HG03571 (cell line): ENCODE results near the gene LRP8.

Source experiments
- ATAC-seq: cut with Tn5 transposase; IDR thresholded peaks from one replicate; pipeline ENCODE4 v1.9.1; 2021; ENCODE audit not compliant: unreplicated experiment

The LRP8 gene

DNA sequence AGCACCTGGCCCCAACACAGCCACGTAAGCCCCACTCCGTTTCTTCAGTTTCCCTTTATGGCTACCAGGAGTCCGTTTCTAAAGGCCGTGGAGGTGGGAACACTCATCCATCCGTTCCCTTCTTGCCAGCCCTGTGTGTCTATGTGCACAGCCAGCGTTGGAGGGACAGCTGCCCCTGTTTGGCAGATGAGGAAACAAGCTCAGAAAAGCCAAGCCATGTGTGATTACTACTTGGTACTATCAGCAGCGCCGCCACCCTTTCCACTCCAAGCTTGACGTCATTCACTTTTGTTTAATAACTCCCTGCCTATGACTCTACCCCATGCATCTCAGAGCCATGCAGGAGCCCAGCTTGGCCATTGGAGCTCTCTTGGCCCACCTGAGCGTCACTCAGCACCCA is 3.5 kb downstream of the LRP8 start:
- no peak for ATAC-seq

DNA sequence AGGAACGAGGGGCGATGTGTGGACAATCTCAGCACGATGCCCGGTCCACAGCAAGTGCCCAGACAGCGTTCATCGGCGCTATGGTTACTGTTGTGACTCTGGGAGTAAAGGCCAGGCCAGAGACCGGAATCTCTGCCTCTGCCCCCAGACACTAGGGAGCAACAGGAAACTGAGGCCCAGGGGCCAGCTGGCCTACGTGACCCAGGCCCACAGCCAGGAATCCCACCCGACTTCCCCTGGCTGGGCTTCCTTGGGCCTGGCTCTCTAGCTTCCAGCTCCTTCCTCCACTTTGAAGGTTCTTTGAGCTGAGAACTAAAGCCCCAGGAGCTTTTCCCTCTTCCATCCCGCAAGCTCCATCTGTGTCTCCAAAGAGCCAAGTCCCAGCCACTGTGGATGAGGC is 4.6 kb downstream of the LRP8 start:
- ATAC-seq: no peak

DNA sequence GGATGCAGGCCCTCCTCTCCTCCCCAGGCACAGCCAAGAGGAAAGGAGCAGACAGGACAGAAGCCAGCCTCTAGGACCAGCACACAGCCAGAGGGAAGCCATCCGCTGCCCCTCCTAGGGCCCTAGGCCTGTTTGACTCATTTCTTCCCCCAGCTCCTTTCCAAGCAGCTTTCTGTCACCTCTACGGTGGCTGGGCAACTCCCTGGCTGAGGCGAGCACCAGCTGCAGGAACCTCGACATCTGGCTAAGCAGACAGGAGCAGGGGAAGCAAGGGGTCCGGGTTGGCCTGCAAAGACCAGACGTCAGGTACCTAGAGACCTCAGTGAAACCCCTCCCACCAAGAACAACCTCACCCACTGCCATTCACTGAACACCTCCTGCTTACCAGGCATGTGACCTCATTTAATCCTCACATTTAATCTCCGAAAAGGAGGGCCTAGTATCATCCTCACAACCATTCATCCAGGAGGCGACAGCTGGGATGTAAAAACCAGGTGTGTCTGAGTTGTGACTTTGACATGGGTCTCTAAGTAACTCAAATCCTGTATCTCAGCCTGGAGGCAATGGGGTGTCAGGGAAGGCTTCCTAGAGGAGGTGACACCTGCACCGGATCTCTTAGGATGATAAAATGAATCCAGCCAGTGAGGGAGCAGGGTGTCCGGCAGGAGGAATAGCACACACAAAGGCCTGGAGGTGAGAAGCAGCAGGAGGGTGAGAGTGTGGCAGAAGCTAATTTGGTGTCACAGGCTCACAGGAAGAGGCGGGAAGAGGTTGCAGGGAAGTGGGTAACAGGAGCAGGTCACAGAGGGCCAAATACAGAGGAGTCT is 5.9 kb downstream of the LRP8 start:
- no peak for ATAC-seq

DNA sequence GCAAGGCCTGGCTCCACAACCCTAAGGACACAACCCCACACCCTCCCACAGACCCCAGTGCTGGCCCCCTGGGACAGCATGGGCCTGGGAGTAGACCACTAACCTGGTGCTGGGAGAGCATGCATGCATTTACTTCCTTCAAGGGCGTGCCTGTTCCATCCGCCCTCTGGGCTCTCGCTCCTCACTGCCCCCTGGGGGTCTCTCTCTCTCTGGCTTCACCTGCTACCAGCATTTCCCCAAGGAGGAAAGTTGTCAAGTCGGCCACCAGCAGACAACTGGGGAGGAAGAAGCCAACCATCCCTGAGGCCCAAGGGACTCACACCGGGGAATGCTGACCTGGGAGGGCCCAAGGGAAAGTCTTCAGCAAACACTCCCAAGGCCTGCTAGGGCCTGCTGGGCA is 6.5 kb downstream of the LRP8 start:
- no peak for ATAC-seq

DNA sequence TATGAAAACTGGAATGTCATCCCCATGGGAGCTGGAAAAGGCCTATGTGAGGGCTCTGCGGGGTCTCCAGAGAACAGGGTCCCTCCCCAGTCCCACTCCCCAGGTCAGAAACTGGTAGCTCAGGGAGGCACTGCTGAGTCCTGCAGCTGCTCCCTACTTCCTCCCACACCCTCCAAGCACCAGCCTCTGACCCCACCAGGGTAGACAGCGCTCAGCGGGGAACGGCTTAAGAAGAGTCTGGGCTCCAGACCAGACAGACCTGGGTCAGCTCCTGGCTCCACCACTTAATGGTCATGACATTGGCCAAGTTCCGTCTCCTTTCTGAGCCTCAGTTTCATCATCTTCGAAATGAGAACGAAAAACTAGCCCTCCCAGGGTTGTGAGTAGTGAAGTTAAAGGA is 7.2 kb downstream of the LRP8 start:
- ATAC-seq: no peak

DNA sequence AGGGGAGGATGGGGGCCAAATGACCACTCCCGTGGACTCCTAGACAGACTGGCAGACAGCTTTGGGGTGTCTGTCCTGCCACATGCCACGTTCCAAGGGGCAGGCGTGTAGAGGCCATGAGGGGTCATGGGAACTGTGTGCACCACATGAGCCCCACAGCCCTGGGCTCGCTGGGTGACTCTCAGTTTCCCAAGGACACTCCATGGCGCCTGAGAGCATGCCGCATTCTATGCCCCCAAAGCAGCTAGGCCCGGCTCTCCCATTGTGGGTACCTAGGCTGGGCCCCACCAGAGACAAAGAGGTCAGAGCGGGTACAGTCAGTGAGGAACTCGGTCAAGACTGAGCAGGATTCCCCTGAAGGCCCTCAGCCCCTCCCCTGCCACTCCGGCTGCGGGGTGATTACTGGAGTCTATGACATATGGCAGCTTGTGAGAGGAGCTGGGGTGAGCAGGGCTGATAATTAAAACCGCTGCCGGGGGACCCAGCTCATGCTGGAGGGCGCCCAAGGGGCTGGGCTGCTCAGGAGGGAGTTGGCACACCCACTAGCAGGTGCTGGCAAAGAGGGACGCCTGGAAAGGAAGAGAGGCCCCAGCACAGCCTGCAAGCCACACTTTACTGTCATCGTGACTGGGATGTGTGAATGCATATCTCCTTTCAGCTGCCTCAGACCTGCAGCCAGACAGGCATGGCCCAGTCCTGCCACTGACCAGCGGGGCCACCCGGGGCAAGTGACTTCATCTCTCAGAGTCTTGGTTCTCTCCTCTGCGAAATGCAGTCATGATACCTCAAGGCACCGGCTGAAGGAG is 8.4 kb downstream of the LRP8 start:
- ATAC-seq: no peak

DNA sequence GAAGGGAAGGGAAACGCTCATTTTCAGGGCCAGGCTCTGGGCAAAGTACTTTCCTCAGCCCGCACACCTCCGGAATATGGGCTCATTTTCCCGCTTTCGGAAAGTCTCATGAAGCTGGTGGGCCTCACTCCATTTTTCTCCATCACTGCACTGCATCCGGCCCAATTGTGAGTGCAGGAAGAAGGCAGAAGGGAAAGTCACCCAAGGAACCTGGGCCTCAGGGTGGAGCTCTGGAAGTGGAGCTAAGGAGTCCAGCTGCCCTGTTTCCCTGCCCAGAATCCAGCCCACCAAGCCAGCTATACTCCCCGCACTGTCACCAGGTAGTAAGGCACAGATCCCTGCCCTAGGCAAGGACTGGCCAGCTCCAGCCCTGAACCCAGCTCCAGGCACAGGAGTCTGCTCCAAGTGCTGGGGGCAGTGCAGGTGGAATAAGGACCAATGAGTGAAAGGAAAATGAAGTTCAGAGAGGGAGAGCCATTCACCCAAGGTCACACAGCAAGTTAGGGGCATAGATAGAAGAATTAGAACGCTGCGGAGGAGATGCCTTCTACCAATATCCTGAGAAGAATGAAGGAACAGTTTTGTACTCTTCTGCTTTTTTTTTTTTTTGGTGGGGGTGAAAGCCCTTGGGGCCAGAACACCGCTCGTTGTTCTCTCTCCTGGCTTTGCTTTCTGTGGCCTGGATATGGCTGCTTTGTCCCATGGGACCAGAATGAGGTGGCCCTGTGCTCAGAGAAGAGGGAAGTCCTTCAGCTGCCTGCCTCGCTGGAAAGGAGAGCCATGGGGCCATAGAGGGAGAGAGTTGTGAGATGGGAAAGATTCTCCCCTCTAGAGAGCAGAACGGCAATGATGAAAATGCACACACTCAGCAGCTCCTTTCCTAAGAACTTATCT is 10.0 kb downstream of the LRP8 start:
- ATAC-seq: no peak

DNA sequence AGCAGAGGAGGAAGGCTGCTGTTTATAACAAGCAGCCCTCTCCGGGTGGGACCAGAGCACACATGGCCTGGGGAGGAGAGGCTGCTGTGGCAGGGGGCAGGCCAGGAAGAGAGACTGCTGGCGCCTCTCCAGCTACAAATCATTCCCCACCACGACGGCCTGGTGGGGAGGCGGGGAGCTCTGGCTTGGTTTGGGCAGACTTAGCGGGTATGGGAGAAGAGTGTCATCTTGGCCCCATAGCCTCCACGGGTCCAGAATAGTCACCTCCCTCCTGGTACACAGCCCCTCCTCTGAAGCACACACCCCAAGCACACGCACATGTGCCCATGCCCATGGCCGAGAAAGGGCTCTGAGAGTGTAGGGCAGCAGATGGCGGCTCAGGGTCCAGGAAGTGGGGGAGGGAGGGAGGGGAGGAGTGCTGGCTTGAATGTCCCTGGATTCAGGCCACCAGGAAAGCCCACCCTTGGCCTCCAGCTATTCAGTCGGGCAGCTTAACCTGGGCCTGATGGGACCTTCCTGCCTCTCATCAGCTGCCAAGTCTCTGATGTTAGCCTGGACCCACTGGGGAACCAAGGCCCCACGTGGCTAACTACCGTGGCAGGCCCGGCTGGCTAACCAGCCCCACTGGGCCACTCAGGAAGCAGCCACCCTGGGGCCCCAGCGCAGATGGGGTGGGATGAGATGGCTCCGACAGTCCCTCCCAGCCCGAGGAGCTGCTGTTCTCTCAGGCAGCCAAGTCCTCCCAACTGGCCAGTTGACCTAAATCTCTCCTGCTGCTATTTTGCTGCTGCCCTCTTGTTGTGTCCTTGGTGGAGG is 10.9 kb downstream of the LRP8 start:
- no peak for ATAC-seq

DNA sequence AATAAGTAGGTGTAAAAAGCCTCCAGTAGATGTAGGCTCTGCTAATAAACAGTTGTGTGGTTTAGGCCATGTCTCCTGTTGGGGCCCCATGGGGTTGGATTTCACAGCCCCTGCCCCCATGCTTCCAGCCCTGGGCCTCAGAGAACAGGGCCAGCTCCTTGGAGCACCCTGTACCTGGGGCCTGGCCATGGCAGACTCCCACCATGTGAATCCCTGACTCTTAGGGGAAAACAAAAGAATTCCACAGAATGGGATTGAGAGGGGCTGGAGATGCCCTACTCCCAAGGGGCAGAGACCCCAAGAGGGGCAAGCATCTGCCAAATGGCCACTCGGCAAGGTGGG is 11.5 kb downstream of the LRP8 start:
- ATAC-seq: no peak

DNA sequence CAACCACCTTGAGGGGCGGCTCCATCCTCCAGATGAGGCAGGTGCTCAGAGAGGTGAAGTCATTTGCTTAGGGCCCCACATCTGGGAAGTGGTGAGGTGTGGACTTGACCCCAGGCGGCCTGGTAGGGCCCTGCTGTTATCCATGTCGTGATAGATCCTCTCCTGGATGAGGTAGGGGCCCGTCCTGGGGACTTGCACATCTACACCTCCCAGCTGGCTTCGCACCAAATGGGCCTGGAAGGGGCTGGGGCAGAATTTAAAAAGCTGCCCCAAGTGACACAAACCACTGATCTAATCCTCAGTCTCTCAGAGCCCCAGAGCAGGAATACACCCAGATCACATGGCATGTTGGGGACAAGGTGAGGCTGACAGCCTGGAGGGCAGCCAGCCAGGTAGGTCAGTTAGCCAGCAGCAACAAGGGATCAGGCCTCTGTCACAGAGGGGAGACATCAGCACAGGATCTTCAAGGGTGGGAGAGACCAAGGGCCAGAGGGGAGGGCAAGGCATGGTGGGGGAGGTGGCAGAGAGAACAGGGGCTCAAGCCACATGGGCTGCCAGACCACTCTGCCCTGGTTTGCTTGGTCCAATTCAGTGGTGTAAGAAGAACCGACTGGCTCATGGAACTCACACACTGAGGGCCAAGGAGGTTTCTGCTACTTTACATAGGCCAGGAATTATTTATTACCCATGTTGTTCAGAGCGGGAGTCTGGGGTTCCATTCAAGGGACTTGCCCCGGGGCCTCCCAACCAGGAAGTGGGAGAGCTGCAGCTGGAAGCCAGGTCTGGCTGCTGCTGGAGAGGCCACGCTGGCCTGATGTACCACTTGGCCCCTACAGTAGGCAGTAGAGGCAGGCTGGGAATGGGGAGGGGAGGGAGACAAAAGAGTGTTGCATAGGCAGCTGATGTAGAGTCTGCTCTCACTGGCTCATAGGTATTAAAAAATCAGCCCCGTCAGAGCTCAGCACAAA is 12.1 kb downstream of the LRP8 start:
- no peak for ATAC-seq

DNA sequence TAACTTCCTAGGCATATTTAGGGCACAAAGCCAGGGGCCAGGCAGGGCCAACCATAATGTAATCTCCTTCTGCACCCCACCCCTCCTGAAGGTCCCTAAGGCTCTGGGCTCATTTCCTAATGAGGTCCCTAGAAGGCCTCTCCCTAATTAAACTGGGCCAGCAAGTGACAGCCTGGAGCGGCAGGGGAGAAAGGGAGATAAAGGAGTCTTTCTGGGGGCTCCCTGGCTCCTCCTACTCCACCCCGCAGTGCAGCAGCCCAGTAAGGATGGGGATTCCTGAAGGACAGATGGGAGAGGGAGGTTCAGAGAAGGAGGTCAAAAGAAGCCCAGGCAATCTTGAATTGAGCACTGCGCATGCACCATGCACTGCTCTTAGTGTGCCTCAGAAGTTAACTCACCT is 12.8 kb downstream of the LRP8 start:
- no peak for ATAC-seq

DNA sequence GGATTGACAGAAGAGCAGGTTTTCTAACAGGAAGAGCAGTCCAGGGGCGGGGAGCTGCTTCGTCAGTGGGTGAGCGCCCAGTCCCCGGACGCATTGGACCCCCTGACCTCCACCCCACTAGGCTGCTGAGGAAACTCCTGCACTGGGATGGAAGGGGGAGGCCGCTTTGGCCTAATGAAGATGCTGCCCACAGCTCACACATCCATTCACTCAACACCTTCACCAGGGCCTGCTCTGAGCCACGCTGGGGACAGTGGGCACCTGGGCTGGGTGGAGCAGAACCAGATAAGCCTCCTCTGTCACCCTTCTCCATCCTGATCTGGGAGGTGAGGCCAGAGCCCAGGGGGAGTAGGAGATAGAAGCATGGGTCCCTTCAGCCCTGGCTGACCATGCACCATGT is 13.3 kb downstream of the LRP8 start:
- no peak for ATAC-seq

DNA sequence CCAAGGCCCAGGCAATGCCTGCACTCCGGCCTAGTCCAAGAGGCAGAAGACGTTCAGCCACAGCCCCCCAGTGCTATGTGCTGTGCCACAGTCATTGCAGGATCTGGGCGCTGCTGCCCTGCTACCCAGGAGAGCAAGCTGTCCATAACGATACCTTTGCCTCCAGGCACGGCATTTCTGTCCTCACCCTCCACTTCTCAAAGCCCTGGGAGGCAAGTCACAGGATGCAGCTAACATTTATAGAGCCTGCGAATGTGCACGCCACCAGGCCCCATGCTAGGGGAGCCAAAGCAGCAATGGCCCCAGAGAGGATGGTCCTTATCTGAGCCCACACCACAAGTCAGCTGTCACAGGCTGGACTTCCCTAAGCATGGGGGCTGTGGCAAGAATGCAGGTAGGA is 13.8 kb downstream of the LRP8 start:
- ATAC-seq: no peak

DNA sequence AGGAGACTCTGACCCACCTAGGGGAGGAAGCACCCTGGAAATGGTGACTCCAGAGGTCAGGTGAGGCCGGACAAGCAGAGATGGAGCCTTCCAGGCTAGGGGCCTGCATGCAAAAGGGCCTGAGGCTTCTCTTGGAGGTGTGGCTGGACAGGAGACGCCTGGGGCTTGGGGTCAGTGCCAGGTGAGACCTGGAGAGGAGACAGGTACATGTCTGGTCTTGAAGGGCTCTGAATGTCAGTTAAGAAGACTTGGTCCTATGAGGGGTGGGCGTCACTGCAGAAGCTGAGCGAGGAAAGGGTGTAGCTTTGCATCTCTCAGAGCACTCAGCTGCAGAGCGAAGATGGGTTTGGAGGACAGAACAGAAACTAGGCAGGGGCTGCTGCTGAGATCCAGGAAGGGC is 14.3 kb downstream of the LRP8 start:
- ATAC-seq: no peak

DNA sequence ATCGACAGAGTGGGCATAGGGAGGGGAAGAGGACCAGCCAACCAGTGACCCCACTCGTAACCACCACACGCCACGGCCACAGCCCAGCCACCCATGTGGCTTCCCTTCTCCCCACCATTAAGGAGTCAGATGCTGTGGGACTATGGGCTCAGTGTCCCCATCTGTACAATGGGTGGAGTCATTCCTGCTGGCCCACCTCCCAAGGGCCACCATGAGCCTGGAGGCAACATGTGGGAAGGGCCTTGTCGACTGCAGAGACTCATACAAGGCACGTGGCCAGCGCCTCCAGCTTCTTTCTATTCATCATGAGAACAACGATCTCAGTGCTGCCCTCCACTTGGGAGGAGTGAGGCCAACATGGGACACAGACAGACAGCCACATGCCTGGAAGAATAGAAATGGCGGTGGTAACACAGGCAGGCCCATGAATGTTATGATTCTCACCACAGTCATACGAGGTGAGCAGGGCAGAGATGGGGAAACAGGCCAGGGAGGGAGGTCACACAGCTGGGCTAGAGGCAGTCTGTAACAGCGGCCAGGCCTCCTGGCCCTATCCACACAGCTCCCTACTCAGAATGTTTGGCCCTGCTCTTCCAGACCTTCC is 16.1 kb downstream of the LRP8 start:
- no peak for ATAC-seq

DNA sequence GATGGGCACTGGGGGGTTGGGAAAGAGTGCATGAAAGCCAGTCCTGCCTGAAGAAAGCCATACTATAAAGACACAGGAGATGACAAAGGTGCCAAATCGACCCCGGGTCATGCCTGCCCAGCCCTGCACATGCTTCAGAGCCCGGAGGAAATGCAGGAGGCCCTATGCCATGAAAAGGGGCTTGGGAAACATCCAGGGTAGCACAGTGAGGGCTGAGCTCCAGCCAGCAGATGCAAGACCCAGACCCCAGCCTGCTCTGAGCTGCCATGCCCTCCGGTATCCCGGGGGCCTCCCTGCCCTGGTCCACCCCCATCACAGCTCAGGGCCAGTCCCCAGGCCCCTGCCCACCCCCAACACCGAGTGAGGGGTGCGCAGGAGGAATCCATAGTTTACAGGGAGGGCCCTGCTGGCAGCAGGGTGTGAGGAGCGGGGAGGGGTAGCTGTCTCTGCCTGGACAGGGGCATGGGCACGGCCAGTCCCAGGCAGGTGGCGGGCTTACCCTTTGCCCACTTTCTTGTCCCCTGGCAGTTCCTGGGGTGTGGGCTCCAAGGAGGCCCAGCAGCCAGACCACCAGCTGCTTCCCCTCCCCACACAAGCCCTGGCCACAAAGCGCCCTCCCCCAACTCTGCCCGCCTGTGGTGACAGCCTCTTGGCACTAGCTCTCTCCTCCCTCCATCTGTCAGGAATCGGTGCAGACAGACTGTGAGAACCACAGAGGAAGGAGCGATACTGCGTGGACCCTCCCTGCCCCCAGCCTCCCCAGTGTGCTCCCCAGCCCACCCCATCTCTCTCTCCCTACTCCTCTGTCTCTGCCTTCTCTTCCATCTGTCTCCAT is 16.8 kb downstream of the LRP8 start:
- no peak for ATAC-seq

DNA sequence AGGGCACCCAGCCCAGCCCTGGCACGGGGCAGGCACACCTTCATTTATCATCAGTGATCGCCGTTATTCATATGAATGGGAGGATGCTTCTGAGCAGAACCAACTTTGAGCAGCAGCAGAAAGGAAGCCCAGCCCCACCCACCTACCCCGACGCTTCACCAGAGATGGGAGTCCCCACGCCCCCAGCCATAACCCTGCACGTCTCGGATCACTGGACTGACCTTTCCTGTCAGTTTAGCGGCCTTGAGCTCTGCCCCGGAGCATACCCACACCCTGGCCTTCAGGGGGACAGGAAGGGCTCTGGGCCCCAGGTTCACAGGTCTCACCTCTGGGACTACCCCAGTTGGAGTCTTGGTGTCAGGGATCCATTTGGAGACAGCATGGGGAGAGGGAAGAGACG is 18.1 kb downstream of the LRP8 start:
- ATAC-seq: no peak

DNA sequence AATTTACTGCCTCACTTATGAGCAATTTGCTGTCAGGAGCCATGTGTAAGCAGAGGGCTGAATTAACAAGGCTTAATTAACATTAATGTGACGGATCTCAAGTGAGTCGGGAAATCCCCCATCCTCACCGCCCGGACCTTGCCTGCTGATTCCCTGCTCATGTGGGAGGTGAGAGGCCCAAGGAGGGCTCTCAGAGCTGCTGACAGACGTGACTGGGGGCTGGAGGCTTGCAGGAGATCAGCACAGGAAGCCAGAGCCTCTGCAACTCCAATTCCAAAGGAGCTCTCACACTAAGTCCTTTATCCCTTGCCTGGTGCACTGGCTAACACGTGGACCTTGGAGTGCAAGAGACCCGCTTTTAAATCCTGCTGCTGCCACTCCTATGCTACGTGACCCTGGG is 19.4 kb downstream of the LRP8 start:
- no peak for ATAC-seq
